IPS-NIHi7 (cell line): ENCODE measurements around the gene SNAPC2.
"Not testable (repeated sequence)": the region's sequence is repeated elsewhere in the genome, so short reads cannot be mapped to it uniquely, and the experiment has no call there.

Experiments
- DNase-seq: peaks from one replicate; pipeline ENCODE4 v3.0.0; 2012; ENCODE audit warnings: mixed read lengths; ENCODE audit errors: extremely low spot score

The SNAPC2 gene

GRCh38 chr19:7933828-7934725, 13.9 kb downstream of the SNAPC2 start:
- no peak for DNase-seq

GRCh38 chr19:7934766-7935165, 14.6 kb downstream of the SNAPC2 start:
- no peak for DNase-seq

- DNase-seq, result no peak
These were observed 20.7 kb downstream of the SNAPC2 start for GRCh38 chr19:7940841-7941240.

GRCh38 chr19:7941895-7942596, 21.9 kb downstream of the SNAPC2 start:
- no peak for DNase-seq

GRCh38 chr19:7942981-7943443, 22.9 kb downstream of the SNAPC2 start:
- DNase-seq, result no peak

- peak; percentile 99 for DNase-seq
These were observed 23.5 kb downstream of the SNAPC2 start, which contains the start of gene TIMM44 for GRCh38 chr19:7943444-7944176. TSS of gene TIMM44 (minus strand) at chr19:7943666. CDS start at chr19:7943651, 15 bp downstream.

GRCh38 chr19:7944177-7944761, 24.1 kb downstream of the SNAPC2 start:
- DNase-seq, result peak; percentile 82

- no peak for DNase-seq
These were observed 27.8 kb downstream of the SNAPC2 start for GRCh38 chr19:7947939-7948338.

GRCh38 chr19:7953060-7953459, 32.9 kb downstream of the SNAPC2 start:
- DNase-seq, result no peak

- no peak for DNase-seq
These were observed 33.4 kb downstream of the SNAPC2 start for GRCh38 chr19:7953576-7953975.

GRCh38 chr19:7955696-7956095, 35.6 kb downstream of the SNAPC2 start:
- DNase-seq, result no peak

GRCh38 chr19:7959211-7959610, 39.1 kb downstream of the SNAPC2 start:
- DNase-seq, result no peak

GRCh38 chr19:7961082-7961481, 40.9 kb downstream of the SNAPC2 start:
- not testable (repeated sequence) for DNase-seq

- DNase-seq, result no peak
These were observed 41.9 kb downstream of the SNAPC2 start for GRCh38 chr19:7961920-7962626.

GRCh38 chr19:7962644-7963268, 42.6 kb downstream of the SNAPC2 start:
- DNase-seq, result no peak

GRCh38 chr19:7963566-7963965, 43.4 kb downstream of the SNAPC2 start:
- no peak for DNase-seq

GRCh38 chr19:7965259-7965841, 45.2 kb downstream of the SNAPC2 start:
- no peak for DNase-seq

GRCh38 chr19:7965921-7966665, 46.0 kb downstream of the SNAPC2 start:
- no peak for DNase-seq

- no peak for DNase-seq
These were observed 48.1 kb downstream of the SNAPC2 start for GRCh38 chr19:7968008-7968795.
